Fibroblast of lung (primary cell): Measurements from ENCODE around the gene PVALB. TPM values are rescaled to one million over a fixed set of nuclear protein-coding genes. Genes with fewer than 3 reads are reported as not detected.

ENCODE experiments used
- DNase-seq, 2 donors: peaks; one replicate each; pipeline versions ENCODE4 v3.0.0 to v3.0.0-alpha.2; 2010; ENCODE audit warnings: low read depth in 2 of 2
- H2AFZ ChIP-seq: 2 replicates; pipeline ENCODE4 v1.5.1; 2012; ENCODE audit warnings: low read length, control low read depth, inconsistent platforms
- H3K27ac ChIP-seq: 2 replicates; pipeline ENCODE4 v1.5.1; 2011; ENCODE audit warnings: low read length, control low read depth; ENCODE audit not compliant: insufficient read depth
- H3K27me3 ChIP-seq: 2 replicates; pipeline ENCODE4 v1.5.1; 2011; ENCODE audit warnings: mild to moderate bottlenecking, low read length; ENCODE audit not compliant: control insufficient read depth, insufficient read depth
- H3K36me3 ChIP-seq: 2 replicates; pipeline ENCODE4 v1.5.1; 2011; ENCODE audit warnings: low read length; ENCODE audit not compliant: control insufficient read depth, insufficient read depth
- H3K4me1 ChIP-seq: 2 replicates; pipeline ENCODE4 v1.5.1; 2011; ENCODE audit warnings: low read length; ENCODE audit not compliant: control insufficient read depth, insufficient read depth; ENCODE audit errors: extremely low read depth
- H3K4me2 ChIP-seq: 2 replicates; pipeline ENCODE4 v1.5.1; 2011; ENCODE audit warnings: low read length, control low read depth; ENCODE audit not compliant: insufficient read depth; ENCODE audit errors: extremely low read depth
- H3K4me3 ChIP-seq, 4 experiments: fragments of 200-600 bp in 1 of 4; sonication (generic) in 1 of 4; replicated peaks in 1 of 4; 2 replicates each; pipeline ENCODE4 v1.5.1; 2011 to 2016; ENCODE audit warnings: low read length in 4 of 4, low read depth in 3 of 4, mild to moderate bottlenecking in 3 of 4, control low read depth in 2 of 4, inconsistent platforms in 1 of 4, mixed read lengths in 1 of 4; ENCODE audit not compliant: insufficient read depth in 1 of 4; ENCODE audit errors: control extremely low read depth in 1 of 4
- H3K79me2 ChIP-seq: 2 replicates; pipeline ENCODE4 v1.5.1; 2012; ENCODE audit warnings: mild to moderate bottlenecking, low read length, inconsistent platforms; ENCODE audit not compliant: control insufficient read depth, insufficient read depth
- H3K9ac ChIP-seq: 2 replicates; pipeline ENCODE4 v1.5.1; 2011; ENCODE audit warnings: mild to moderate bottlenecking, low read length, control low read depth; ENCODE audit not compliant: insufficient read depth
- H3K9me3 ChIP-seq: 2 replicates; pipeline ENCODE4 v1.5.1; 2012; ENCODE audit warnings: low read depth, low read length; ENCODE audit not compliant: control insufficient read depth, insufficient read depth
- H4K20me1 ChIP-seq: 2 replicates; pipeline ENCODE4 v1.5.1; 2011; ENCODE audit warnings: low read length; ENCODE audit not compliant: control insufficient read depth, insufficient read depth; ENCODE audit errors: extremely low read depth
- EZH2 ChIP-seq: IDR thresholded peaks from 2 replicates; pipeline ENCODE4 v1.5.1; 2012; ENCODE audit warnings: low read length, control low read depth, mild to moderate bottlenecking; ENCODE audit errors: missing control alignments
- polyA plus RNA-seq, 2 donors: library from polyadenylated mRNA; depleted of rRNA in 1 of 2; stranded (reverse) in 1 of 2; unstranded in 1 of 2; fragments of >200 nt; gene quantifications; 2 replicates each; pipeline ENCODE4 v1.2.1, GENCODE V29; 2011 to 2012; ENCODE audit warnings: missing spikeins in 1 of 2
- total RNA-seq: library from RNA; depleted of rRNA; stranded (reverse); fragments of >200 nt; gene quantifications from 2 replicates; pipeline ENCODE4 v1.2.1, GENCODE V29; 2014
- TF ChIP-seq, protein P1 (sequence below), 2 donors: IDR thresholded peaks in 1 of 2; conservative IDR thresholded peaks in 1 of 2; 1 replicate in 1 of 2; 2 replicates in 1 of 2; pipeline ENCODE4 v1.5.1; 2011 to 2012; ENCODE audit warnings: low read length in 2 of 2, control low read depth in 1 of 2, inconsistent platforms in 1 of 2, low read depth in 1 of 2, mild to moderate bottlenecking in 1 of 2

PVALB gene
- total and polyA plus RNA-seq, 2 donors (not counting 1 experiment from before 2014, with no cell fraction given), result not detected

DNA sequence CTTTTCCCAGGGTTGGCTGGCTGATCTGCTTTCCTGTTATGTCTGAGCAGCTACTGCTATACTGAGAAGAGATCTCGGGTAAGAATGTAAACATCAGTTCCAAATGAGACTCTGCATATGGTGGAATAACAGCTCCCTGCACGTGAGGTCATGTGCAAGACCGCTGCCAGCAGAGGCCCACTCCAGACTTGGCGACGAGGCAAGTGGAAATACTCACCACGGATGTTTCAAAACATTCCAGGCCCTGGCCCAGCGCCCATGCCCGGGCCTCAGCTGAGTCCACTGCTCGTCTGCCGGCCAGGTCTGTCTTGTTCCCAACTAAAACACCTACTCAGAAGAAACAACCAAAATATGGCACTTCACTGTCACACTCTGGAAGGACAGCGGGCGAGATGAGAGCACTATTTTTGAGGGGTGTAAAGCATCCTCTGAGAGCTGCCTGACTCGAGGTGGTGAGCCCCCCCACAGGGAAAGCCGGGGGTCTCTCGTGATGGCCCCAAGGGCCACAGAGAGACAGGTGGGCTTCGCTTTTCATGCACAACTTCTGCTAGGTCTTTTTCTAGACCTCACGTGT lies 54.1 kb downstream of the PVALB start:
- peak; percentile 7 to 76 for DNase-seq
- TF ChIP-seq, protein P1, sequence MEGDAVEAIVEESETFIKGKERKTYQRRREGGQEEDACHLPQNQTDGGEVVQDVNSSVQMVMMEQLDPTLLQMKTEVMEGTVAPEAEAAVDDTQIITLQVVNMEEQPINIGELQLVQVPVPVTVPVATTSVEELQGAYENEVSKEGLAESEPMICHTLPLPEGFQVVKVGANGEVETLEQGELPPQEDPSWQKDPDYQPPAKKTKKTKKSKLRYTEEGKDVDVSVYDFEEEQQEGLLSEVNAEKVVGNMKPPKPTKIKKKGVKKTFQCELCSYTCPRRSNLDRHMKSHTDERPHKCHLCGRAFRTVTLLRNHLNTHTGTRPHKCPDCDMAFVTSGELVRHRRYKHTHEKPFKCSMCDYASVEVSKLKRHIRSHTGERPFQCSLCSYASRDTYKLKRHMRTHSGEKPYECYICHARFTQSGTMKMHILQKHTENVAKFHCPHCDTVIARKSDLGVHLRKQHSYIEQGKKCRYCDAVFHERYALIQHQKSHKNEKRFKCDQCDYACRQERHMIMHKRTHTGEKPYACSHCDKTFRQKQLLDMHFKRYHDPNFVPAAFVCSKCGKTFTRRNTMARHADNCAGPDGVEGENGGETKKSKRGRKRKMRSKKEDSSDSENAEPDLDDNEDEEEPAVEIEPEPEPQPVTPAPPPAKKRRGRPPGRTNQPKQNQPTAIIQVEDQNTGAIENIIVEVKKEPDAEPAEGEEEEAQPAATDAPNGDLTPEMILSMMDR (conservative IDR thresholded peaks at IDR 0.05 in 1 of 2, IDR thresholded peaks at IDR 0.05 in 1 of 2; ENCODE audit: low read depth in 1 of 2, low read length in 2 of 2), result no peak
- TF ChIP-seq EZH2, result no peak
- Histone ChIP-seq H3K4me1 (no peaks in the 10 kb centered on the region), H2AFZ (no peak overlapping the region), H3K9ac (no peak overlapping the region), H3K4me3 (no peak overlapping the region), H3K4me2 (no peak overlapping the region), H3K36me3 (no peaks in the 10 kb centered on the region), H3K27ac (no peak overlapping the region), H3K9me3 (no peaks in the 10 kb centered on the region), H4K20me1 (no peaks in the 10 kb centered on the region), H3K27me3 (no peaks in the 10 kb centered on the region), H3K79me2 (no peaks in the 10 kb centered on the region)

DNA sequence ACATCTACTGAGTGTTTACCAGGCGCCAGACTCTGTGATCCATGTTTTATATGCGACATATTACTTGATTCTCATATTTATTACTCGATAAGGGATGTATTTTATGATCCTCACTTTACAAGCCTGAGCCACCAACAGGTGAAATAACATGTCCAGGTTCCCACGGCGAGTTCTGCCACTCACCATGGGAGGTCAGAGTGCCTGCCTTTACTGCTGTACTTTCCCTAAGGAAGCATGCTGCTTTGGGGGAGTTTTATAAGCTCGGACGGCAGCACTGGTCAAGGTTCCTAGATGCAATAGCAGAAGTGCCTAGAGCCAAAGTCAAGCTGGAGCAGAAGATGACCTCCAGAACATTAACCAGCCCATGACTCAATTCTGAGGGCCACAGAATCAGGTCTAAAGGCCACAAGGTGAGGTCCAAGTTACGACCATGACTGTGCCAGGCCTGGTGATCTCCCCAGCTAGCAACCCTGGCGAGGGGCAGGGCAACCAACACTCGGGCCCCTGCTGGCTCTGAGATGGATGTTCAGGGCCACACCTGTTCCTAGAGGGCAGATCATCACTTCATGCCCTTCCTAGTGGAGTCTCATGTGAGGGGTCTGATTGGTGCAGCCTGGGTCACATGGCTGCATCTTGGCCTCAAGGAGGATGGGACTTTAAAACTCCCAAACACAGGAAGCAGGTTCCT lies 55.1 kb downstream of the PVALB start:
- H3K36me3 ChIP-seq, result no peaks in the 10 kb centered on the region
- no peak for TF ChIP-seq EZH2
- TF ChIP-seq, protein P1 (conservative IDR thresholded peaks at IDR 0.05 in 1 of 2, IDR thresholded peaks at IDR 0.05 in 1 of 2; ENCODE audit: low read depth in 1 of 2, low read length in 2 of 2), result no peak
- no peaks in the 10 kb centered on the region for H4K20me1 ChIP-seq

DNA sequence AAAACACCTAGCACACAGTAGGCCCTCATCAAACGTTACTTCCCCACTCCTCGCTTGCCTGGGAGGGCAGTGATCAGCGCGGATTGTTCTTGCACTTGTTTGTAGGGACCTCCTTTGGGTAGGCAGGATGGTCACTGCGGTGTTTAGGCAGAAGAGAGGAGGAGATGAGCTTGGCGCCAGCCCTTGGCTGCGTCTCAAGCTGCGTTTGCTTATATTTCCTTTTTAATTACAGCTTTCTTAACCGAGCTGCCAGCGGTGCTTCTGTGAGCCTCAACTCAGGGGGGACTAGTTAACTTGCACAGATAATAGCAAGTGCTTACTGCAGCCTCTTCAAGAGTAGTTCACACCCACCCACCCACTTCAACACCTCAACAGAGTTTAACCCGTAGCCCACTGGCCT lies 56.0 kb downstream of the PVALB start:
- no peaks in the 10 kb centered on the region for H3K4me1 ChIP-seq
- no peak overlapping the region for H3K4me2 ChIP-seq
- H3K9ac ChIP-seq, result no peak overlapping the region
- no peak overlapping the region for H3K4me3 ChIP-seq
- no peaks in the 10 kb centered on the region for H3K9me3 ChIP-seq
- H2AFZ ChIP-seq, result no peak overlapping the region
- H3K27me3 ChIP-seq, result no peaks in the 10 kb centered on the region
- DNase-seq, result no peak
- no peaks in the 10 kb centered on the region for H3K36me3 ChIP-seq
- no peak overlapping the region for H3K27ac ChIP-seq
- TF ChIP-seq, protein P1 (conservative IDR thresholded peaks at IDR 0.05 in 1 of 2, IDR thresholded peaks at IDR 0.05 in 1 of 2; ENCODE audit: low read depth in 1 of 2, low read length in 2 of 2), result no peak
- TF ChIP-seq EZH2, result no peak
- H4K20me1 ChIP-seq, result no peaks in the 10 kb centered on the region
- no peaks in the 10 kb centered on the region for H3K79me2 ChIP-seq

More for the DNA sequence above, 55.1 kb downstream of the PVALB start:
- no peak overlapping the region for H3K4me2 ChIP-seq
- H3K4me1 ChIP-seq, result no peaks in the 10 kb centered on the region
- H3K79me2 ChIP-seq, result no peaks in the 10 kb centered on the region
- no peak for DNase-seq
- no peaks in the 10 kb centered on the region for H3K27me3 ChIP-seq
- no peaks in the 10 kb centered on the region for H3K9me3 ChIP-seq
- H3K27ac ChIP-seq, result no peak overlapping the region
- H3K4me3 ChIP-seq, result no peak overlapping the region
- no peak overlapping the region for H2AFZ ChIP-seq
- no peak overlapping the region for H3K9ac ChIP-seq
